Measurements from ENCODE around the gene MMEL1. TPM values are rescaled to one million over a fixed set of nuclear protein-coding genes. Genes with fewer than 3 reads are reported as not detected.
A peak's percentile ranks its signal among the peaks of the same experiment; 100 is the strongest.

Gene MMEL1
- polyA plus RNA-seq, 1 of the 3 experiments (the other 2 are of a cell fraction): 0.16 TPM

DNA sequence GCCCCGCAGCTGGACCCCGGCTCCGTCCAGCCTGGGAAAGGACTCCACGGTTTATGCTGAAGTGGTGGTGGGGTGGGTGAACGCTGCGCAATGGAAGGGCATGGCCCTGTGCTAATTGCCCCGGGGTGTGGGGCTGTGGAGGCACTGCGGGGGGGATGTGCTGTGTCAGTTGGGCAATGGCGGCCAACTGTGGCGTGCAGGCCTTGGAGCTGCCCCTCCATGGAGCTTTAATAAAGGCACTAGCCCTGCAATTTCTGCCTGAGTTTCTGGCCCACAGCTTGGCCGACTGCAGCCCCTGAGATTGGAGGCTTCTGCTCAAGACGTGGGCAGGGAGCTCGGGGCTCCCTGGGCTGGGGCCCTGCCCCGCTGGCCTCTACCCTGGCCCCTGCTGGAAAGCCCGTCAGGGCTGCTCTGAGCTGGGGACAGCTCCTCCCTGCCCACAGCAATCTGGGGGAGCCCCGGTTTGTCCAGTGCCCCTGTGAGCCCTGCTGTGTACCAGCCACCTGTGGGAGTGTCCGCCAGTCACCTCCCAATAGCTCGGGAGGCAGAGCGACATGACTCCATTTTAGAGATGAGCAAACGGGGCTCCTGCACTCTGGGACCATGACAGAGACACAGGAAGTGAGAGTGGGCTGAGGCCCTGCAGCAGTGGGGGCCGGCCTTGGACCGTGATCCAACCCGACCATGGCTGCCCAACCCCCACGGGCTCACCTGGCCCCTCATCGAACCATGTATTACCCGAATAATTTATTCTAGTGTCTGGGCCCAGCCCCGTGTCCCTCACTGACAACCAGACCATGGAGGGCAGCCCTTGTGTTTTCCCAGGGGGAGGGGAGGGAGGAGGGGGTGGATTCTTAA is 85.4 kb downstream of the MMEL1 start:
- Histone ChIP-seq H3K9ac (no peak overlapping the region), H3K27me3 (ENCODE audit: insufficient read depth) (no peaks in the 10 kb centered on the region), H3K9me2 (no peaks in the 10 kb centered on the region), H3K27ac (ENCODE audit: low read depth in 2 of 2, low read length in 1 of 2) (peak overlapping the region in 1 of 2 experiments; percentile 82; a peak in 1 of 4 replicates), H3K4me2 (peak overlapping the region; percentile 88), H4K20me1 (ENCODE audit: insufficient read depth) (no peaks in the 10 kb centered on the region), H3K79me2 (ENCODE audit: insufficient read depth) (no peaks in the 10 kb centered on the region), H3F3A (replicated peaks; ENCODE audit: insufficient read depth) (no peaks in the 10 kb centered on the region), H3K4me1 (ENCODE audit: control insufficient read depth in 1 of 2, insufficient read depth in 2 of 2, low read depth in 1 of 2, low read length in 1 of 2) (peaks cover 0 to 49% of the 10 kb centered on the region in 2 experiments; a peak in 1 of 4 replicates), H3K36me3 (replicated peaks in 1 of 2; ENCODE audit: control insufficient read depth in 1 of 2, insufficient read depth in 2 of 2, low read length in 1 of 2) (no peaks in the 10 kb centered on the region), H3K4me3 (ENCODE audit: low read depth in 2 of 2, low read length in 1 of 2) (peak overlapping the region; percentile 59), H2AFZ (ENCODE audit: low read depth) (peak overlapping the region; percentile 41; the same call in 1 of the 2 replicates), H3K9me3 (no peaks in the 10 kb centered on the region)
- no peak for DNase-seq
- TF ChIP-seq FOSL2 (IDR thresholded peaks at IDR 0.05; ENCODE audit: borderline replicate concordance, low read depth): no peak
- TF ChIP-seq, protein P1, sequence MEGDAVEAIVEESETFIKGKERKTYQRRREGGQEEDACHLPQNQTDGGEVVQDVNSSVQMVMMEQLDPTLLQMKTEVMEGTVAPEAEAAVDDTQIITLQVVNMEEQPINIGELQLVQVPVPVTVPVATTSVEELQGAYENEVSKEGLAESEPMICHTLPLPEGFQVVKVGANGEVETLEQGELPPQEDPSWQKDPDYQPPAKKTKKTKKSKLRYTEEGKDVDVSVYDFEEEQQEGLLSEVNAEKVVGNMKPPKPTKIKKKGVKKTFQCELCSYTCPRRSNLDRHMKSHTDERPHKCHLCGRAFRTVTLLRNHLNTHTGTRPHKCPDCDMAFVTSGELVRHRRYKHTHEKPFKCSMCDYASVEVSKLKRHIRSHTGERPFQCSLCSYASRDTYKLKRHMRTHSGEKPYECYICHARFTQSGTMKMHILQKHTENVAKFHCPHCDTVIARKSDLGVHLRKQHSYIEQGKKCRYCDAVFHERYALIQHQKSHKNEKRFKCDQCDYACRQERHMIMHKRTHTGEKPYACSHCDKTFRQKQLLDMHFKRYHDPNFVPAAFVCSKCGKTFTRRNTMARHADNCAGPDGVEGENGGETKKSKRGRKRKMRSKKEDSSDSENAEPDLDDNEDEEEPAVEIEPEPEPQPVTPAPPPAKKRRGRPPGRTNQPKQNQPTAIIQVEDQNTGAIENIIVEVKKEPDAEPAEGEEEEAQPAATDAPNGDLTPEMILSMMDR (IDR thresholded peaks at IDR 0.05): no peak
- TF ChIP-seq MXI1 (IDR thresholded peaks at IDR 0.05; ENCODE audit: low read depth, low read length): no peak
- TF ChIP-seq, protein P2, sequence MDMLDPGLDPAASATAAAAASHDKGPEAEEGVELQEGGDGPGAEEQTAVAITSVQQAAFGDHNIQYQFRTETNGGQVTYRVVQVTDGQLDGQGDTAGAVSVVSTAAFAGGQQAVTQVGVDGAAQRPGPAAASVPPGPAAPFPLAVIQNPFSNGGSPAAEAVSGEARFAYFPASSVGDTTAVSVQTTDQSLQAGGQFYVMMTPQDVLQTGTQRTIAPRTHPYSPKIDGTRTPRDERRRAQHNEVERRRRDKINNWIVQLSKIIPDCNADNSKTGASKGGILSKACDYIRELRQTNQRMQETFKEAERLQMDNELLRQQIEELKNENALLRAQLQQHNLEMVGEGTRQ (IDR thresholded peaks at IDR 0.05; ENCODE audit: borderline replicate concordance, low read depth, low read length): no peak
- TF ChIP-seq NRF1 (IDR thresholded peaks at IDR 0.05; ENCODE audit: low read depth, low read length): no peak
- no peak for TF ChIP-seq TAF1 (IDR thresholded peaks at IDR 0.05; ENCODE audit: borderline replicate concordance, low read depth, low read length)
- no peak for TF ChIP-seq NFIC (IDR thresholded peaks at IDR 0.05; ENCODE audit: borderline replicate concordance)
- TF ChIP-seq, protein P3, sequence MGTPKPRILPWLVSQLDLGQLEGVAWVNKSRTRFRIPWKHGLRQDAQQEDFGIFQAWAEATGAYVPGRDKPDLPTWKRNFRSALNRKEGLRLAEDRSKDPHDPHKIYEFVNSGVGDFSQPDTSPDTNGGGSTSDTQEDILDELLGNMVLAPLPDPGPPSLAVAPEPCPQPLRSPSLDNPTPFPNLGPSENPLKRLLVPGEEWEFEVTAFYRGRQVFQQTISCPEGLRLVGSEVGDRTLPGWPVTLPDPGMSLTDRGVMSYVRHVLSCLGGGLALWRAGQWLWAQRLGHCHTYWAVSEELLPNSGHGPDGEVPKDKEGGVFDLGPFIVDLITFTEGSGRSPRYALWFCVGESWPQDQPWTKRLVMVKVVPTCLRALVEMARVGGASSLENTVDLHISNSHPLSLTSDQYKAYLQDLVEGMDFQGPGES (IDR thresholded peaks at IDR 0.05; ENCODE audit: low read depth, low read length): no peak
- no peak for TF ChIP-seq RAD21 (IDR thresholded peaks at IDR 0.05; ENCODE audit: low read length)
- TF ChIP-seq RXRA (IDR thresholded peaks at IDR 0.05; ENCODE audit: borderline replicate concordance, low read depth): no peak
- TF ChIP-seq, protein P4, sequence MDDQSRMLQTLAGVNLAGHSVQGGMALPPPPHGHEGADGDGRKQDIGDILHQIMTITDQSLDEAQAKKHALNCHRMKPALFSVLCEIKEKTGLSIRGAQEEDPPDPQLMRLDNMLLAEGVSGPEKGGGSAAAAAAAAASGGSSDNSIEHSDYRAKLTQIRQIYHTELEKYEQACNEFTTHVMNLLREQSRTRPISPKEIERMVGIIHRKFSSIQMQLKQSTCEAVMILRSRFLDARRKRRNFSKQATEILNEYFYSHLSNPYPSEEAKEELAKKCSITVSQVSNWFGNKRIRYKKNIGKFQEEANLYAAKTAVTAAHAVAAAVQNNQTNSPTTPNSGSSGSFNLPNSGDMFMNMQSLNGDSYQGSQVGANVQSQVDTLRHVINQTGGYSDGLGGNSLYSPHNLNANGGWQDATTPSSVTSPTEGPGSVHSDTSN (IDR thresholded peaks at IDR 0.05): no peak
- no peak for TF ChIP-seq RFX5 (IDR thresholded peaks at IDR 0.05; ENCODE audit: low read length)
- no peak for TF ChIP-seq POLR2AphosphoS5 (IDR thresholded peaks at IDR 0.05; ENCODE audit: low read depth, low read length)
- no peak for TF ChIP-seq MEF2A (IDR thresholded peaks at IDR 0.05; ENCODE audit: borderline replicate concordance, low read depth)
- no peak for TF ChIP-seq CHD2 (IDR thresholded peaks at IDR 0.05; ENCODE audit: low read length, partially characterized antibody)
- WGBS (ENCODE audit: low lambda C conversion rate): 10% methylated on average over 6 of the region's 27 CpGs
- CTCF ChIA-PET: interaction anchor here (0.6 to 5.1 kb wide), 39 partner anchors 9 to 353 kb away, joined by 3 to 53 read pairs (median 6); partner anchors contain the start of genes FAAP20, HES5, PANK4 and PEX10
- POLR2A ChIA-PET: interaction anchor here (1.2 to 1.4 kb wide), 3 partner anchors 22 to 87 kb away, joined by 3 to 8 read pairs (median 4); no protein-coding TSS in a partner anchor
